Keratinocyte (primary cell): Measurements from ENCODE around the gene LCN2.

ENCODE experiments used
- CTCF ChIP-seq, 3 experiments: IDR thresholded peaks in 1 of 3; conservative IDR thresholded peaks in 1 of 3; optimal IDR thresholded peaks in 1 of 3; 2 replicates in 2 of 3; 3 replicates in 1 of 3; pipeline versions ENCODE3 to v1.5.1; 2011; ENCODE audit warnings: low read length in 3 of 3, mild to moderate bottlenecking in 3 of 3, moderate library complexity in 2 of 3, control low read depth in 1 of 3, inconsistent platforms in 1 of 3; ENCODE audit not compliant: insufficient read depth in 2 of 3; ENCODE audit errors: extremely low read depth in 1 of 3
- EZH2 ChIP-seq: IDR thresholded peaks from one replicate; pipeline ENCODE4 v1.6.1; 2012; ENCODE audit warnings: inconsistent platforms, mild to moderate bottlenecking, low read length, moderate library complexity

DNA sequence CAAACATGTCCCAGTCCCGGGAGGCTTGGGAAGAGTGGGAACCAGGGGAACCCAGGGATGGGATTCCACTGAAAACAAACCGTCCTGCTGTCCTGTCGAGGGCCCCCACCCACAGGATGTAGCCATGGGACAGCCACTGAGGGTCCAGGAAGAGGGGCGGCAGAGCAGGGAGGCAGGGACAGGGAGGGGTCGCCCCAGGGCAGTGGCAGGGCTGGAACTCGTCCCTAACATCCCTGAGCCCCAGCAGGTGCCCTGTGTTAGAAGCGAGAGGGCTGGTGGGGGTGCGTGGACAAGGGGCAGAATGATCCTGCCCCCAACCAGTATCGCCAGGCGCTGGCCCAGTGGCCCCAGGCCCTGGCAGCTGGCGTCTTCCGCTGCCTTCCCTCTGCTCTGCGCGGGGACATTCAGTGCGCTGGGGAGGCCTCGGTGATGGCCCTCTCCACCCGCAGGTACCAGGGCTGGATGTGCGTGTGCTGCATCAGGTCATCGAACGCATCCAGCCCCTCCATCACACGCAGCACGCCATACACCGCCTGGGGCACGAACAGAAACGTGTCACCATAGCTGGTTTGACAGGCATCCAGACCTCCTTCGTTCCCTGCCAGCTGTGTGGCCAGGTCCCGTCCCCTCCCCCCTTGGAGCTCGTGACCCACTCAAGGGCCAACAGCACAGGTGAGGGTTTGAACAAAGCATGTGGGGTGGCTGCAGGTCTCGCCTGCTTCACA lies 28.4 kb upstream of the LCN2 start:
- TF ChIP-seq CTCF (optimal IDR thresholded peaks at IDR 0.05 in 1 of 3, IDR thresholded peaks at IDR 0.05 in 1 of 3, conservative IDR thresholded peaks at IDR 0.05 in 1 of 3; ENCODE audit: extremely low read depth in 1 of 3, insufficient read depth in 2 of 3, low read length in 3 of 3) = no peak
- no peak for TF ChIP-seq EZH2
